GM19099 (cell line): ENCODE data around the gene SLC25A26.

Source experiments
- POLR2A ChIP-seq: IDR thresholded peaks from 3 replicates; pipeline ENCODE4 v1.6.1; 2011; ENCODE audit warnings: low read depth; ENCODE audit not compliant: insufficient read length; ENCODE audit errors: extremely low read depth

SLC25A26 gene

DNA sequence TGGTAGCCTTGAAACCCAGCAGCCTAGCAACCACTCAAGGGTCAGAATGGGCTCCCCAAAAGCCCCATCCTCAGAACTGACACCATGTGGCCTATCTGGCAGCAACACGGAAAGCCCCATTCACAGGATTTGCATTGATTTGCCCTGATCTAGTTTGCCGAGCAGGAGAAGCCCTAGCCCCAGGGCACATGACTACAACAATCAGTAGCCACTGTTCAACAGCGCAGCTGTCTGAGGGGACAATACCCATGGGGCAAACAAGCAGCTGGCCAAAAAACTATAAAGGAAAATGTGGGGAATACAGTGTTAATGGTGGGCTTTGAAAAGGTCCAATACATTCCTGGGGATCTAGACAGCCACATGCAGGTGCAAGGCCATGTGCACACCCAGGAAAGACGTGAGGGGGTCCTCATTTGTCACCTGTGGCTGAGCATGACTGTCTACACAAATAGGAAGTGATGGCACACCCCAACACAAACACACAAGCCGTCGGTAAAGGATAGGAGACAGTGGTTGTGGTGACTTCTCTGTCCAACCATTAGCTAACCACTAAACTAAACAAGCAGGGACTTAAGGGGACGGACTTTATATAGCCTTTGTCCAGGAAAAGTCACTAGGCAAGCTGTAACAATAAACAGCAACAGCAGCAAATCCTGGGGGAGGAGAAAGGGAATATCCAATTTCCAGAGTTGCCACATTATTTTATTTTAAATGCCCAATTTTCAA is 166.3 kb downstream of the SLC25A26 start:
- no peak for TF ChIP-seq POLR2A

DNA sequence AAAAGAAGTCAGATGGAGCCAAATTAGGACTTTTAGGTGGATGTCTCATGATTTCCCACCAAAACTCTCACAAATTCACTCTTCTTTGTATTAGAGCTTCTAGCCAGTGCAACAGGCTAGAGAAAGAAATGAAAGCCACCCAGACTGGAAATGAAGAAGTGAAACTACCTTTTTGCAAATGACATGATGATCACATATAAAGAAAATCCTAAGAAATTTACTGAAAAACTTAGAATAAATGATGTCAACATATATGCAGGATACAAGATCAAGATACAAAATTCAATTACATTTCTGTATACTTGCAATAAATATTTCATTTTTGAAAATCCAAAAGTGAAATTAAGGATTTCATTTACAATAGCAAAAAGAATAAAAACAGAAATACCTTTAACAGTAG is 169.2 kb downstream of the SLC25A26 start:
- no peak for TF ChIP-seq POLR2A

- TF ChIP-seq POLR2A, result no peak
These were observed 171.7 kb downstream of the SLC25A26 start for GRCh38 chr3:66392512-66392911.

GRCh38 chr3:66392966-66393332 is 172.1 kb downstream of the SLC25A26 start:
- no peak for TF ChIP-seq POLR2A

- no peak for TF ChIP-seq POLR2A
These were observed 172.7 kb downstream of the SLC25A26 start for GRCh38 chr3:66393333-66394005.

DNA sequence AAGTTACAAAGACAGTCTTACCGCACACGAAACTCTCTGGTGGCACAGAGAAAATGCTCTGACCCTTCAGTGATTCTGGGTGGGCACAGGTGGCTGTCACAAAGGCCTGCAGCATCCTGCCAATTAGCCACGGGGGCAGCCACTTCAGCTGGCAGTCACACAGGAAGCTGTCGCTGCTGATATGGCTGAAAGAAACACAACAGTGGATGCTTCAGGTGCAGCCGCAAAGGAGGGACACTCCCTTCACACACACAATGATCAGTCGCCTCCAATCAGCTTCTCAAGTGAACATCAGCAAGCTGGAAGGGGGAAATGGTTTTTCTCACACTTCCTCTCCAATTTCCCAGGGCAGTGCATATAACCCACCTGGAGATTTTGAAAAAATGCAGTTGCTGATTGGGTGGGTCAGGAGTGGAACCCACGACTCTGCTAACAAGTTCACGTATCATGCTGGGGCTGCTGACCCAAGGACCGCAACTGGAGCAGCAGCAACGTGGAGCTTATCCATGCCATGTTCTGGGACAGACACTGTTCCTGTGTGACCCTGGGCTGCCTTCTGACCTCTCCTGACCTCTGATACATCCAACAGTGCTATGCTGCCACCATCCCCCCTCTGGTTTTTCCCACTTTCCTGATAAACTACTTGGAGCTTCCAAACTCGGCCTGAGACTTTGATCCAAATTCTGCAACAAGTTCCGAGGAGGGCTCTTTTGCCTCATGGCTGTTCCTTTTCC is 173.4 kb downstream of the SLC25A26 start:
- TF ChIP-seq POLR2A, result no peak

- no peak for TF ChIP-seq POLR2A
These were observed 174.0 kb downstream of the SLC25A26 start for GRCh38 chr3:66394753-66395249.

DNA sequence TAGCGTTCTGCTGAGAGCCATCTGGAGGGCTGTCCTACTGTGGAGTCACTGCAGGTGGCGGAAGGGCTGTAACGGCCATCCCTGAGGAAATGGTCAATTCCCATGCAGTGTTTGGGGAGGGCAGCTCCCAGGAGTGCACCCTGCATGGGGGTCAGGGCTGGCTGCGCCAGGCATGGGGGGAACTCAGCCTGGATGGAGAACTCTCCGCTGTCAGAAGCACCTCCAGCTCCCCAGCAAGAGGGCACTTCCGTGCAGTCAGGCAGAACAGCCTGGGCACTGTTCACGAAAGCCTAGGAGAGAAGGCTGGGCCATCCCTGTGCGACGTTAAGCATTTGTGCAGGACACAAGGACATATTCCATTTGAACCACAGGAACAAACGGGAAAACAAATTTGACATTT is 174.8 kb downstream of the SLC25A26 start:
- TF ChIP-seq POLR2A, result no peak

GRCh38 chr3:66396161-66396760 is 175.5 kb downstream of the SLC25A26 start:
- no peak for TF ChIP-seq POLR2A

DNA sequence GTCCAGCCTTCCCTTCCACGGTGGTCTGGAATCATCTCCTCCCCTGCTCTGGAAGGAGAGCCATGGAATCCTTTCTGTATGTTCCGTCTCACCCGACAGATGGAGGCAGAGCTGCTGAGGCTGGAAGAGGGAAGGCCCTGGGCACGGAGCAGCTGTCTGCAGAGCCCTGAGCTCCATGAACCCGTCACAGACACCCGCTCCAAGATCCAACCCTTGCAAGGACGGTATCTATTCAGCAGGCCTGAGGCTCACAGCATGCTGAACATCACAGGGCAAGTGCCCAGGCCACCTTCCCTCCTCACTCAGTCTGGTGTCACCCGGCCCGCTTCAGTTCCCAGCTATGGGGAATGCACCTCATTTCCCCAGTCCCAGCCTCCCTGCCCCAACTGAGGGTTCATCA is 176.1 kb downstream of the SLC25A26 start:
- no peak for TF ChIP-seq POLR2A

GRCh38 chr3:66397745-66398144 is 176.9 kb downstream of the SLC25A26 start:
- no peak for TF ChIP-seq POLR2A

- no peak for TF ChIP-seq POLR2A
These were observed 177.6 kb downstream of the SLC25A26 start for GRCh38 chr3:66398228-66399025.

DNA sequence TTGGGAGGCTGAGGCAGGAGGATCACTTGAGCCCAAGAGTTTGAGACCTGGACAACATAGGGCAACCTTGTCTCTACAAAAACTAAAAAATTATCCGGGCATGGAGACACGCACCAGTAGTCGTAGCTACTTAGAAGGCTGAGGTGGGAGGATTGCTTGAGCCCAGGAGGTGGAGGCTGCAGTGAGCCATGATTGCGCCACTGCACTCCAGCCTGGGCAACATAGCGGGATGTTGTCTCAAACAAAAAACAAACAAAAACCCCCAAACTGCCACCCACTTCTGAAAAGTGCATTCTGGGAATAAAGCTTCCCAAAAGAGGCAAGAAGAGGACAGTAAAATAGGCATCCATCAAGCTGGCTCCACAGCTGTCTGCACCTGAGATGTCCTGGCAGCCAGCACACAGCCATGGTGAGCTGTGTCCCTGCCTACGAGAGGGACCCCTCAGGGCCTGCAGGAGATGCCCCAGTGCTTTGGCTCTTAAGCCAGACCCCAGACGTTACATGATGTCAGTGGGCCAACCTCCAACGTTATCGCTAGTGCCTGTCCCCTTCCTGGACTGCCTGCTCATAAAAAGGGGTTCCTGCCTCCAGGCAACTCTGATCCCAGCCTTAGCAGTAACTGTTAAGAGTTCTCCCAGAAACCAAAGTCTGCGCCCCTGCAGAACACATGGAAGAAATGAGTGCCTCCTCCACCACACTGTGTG is 178.9 kb downstream of the SLC25A26 start:
- TF ChIP-seq POLR2A, result no peak
